GM12878 (cell line): ENCODE measurements around the gene CACHD1. TPM values are rescaled to one million over a fixed set of nuclear protein-coding genes. Genes with fewer than 3 reads are reported as not detected.

Experiments
- ATAC-seq: fragments of 200-7000 bp; cut with Tn5 transposase; 3 replicates; pipeline ENCODE4 v1.9.1; 2020; ENCODE audit warnings: mild to moderate bottlenecking, moderate library complexity
- BruUV-seq: library from RNA; stranded (reverse); fragments of 400-500 nt; replicated peaks from 2 replicates; lab custom pipeline; 2021; lab: Mats Ljungman, UMichigan
- CTCF ChIA-PET: fragments of 300-600 bp; sonication (Branson Sonifier 250); formaldehyde crosslinking; extraction: SDS; loops from one replicate; lab custom pipeline; 2021; ENCODE audit warnings: inconsistent platforms; lab: Yijun Ruan, JAX
- POLR2A ChIA-PET: fragments of 350-600 bp; formaldehyde crosslinking; extraction: SDS; loops from one replicate; lab custom pipeline; 2021; ENCODE audit warnings: inconsistent platforms; lab: Charles Lee
- RAD21 ChIA-PET: fragments of 300-600 bp; sonication (Branson Sonifier 250); formaldehyde crosslinking; loops from one replicate; lab custom pipeline; 2023; ENCODE audit warnings: antibody characterized with exemption; ENCODE audit not compliant: unreplicated experiment; lab: Charles Lee
- SMC1A ChIA-PET: fragments of 300-600 bp; sonication (Branson Sonifier 250); formaldehyde crosslinking; loops from one replicate; lab custom pipeline; 2023; ENCODE audit not compliant: unreplicated experiment, uncharacterized antibody; lab: Charles Lee
- DNase-seq: peaks from one replicate; pipeline ENCODE4 v3.0.0-alpha.2; 2011; ENCODE audit warnings: low read depth, low spot score
- FAIRE-seq: peaks from 3 replicates; lab custom pipeline; 2011; peaks lifted over from hg19 to GRCh38; lab: Jason Lieb, UNC
- H2AFZ ChIP-seq: 2 replicates; pipeline ENCODE4 v1.6.0; 2011; ENCODE audit warnings: low read depth, low read length, control low read depth; ENCODE audit not compliant: control insufficient read depth
- H3K27ac ChIP-seq: 2 replicates; pipeline ENCODE4 v1.5.1; 2011; ENCODE audit warnings: control low read depth; ENCODE audit not compliant: control insufficient read depth, insufficient read depth
- H3K27me3 ChIP-seq, 2 experiments: replicated peaks in 1 of 2; 2 replicates each; pipeline versions ENCODE4 v1.6.0 to v1.6.1; 2011; ENCODE audit warnings: low read length in 1 of 2; ENCODE audit not compliant: control insufficient read depth in 2 of 2, insufficient read depth in 2 of 2
- H3K36me3 ChIP-seq, 2 experiments: 2 replicates each; pipeline ENCODE4 v1.5.1; 2011; ENCODE audit warnings: low read length in 1 of 2; ENCODE audit not compliant: control insufficient read depth in 2 of 2, insufficient read depth in 2 of 2
- H3K4me1 ChIP-seq: 2 replicates; pipeline ENCODE4 v1.6.1; 2011; ENCODE audit warnings: mild to moderate bottlenecking, low read length, moderate library complexity, mixed read lengths; ENCODE audit not compliant: control insufficient read depth, insufficient read depth
- H3K4me2 ChIP-seq: 2 replicates; pipeline ENCODE4 v1.6.0; 2011; ENCODE audit warnings: control low read depth; ENCODE audit not compliant: control insufficient read depth, insufficient read depth
- H3K4me3 ChIP-seq: fragments of 200-600 bp; sonication (generic); 2 replicates; pipeline ENCODE4 v1.5.1; 2016
- H3K79me2 ChIP-seq: 2 replicates; pipeline ENCODE4 v1.6.0; 2011; ENCODE audit warnings: low read length; ENCODE audit not compliant: control insufficient read depth, insufficient read depth
- H3K9ac ChIP-seq: 2 replicates; pipeline ENCODE4 v1.8.0; 2011; ENCODE audit warnings: low read length, control low read depth, mixed read lengths; ENCODE audit not compliant: control insufficient read depth, insufficient read depth
- H3K9me3 ChIP-seq: replicated peaks from 3 replicates; pipeline ENCODE4 v1.5.1; 2011; ENCODE audit warnings: mild to moderate bottlenecking, low read length; ENCODE audit not compliant: control insufficient read depth, insufficient read depth
- H4K20me1 ChIP-seq: 2 replicates; pipeline ENCODE4 v1.6.0; 2011; ENCODE audit not compliant: control insufficient read depth, insufficient read depth
- BCL11A ChIP-seq: IDR thresholded peaks from 2 replicates; pipeline ENCODE4 v1.6.1; 2011; ENCODE audit warnings: low read depth, low read length
- CREB1 ChIP-seq: IDR thresholded peaks from 2 replicates; pipeline ENCODE4 v1.6.1; 2012; ENCODE audit warnings: low read depth, mild to moderate bottlenecking, inconsistent platforms
- HCFC1 ChIP-seq: fragments of 150-350 bp; IDR thresholded peaks from 2 replicates; pipeline ENCODE4 v1.6.1; 2014; ENCODE audit warnings: low read length
- JUND ChIP-seq: IDR thresholded peaks from 2 replicates; pipeline ENCODE4 v1.6.1; 2012; ENCODE audit warnings: low read depth, mild to moderate bottlenecking, low read length, improper control_type of control experiment, moderate library complexity
- KLF5 ChIP-seq: fragments of 450-650 bp; IDR thresholded peaks from 2 replicates; pipeline ENCODE4 v1.6.1; 2014; ENCODE audit warnings: mild to moderate bottlenecking; ENCODE audit not compliant: partially characterized antibody
- LARP7 ChIP-seq: fragments of 450-650 bp; IDR thresholded peaks from 2 replicates; pipeline ENCODE4 v1.6.1; 2017; ENCODE audit warnings: mild to moderate bottlenecking
- MYC ChIP-seq: IDR thresholded peaks from 2 replicates; pipeline ENCODE4 v1.6.1; 2011; ENCODE audit warnings: mild to moderate bottlenecking, low read length, moderate library complexity, inconsistent platforms; ENCODE audit not compliant: insufficient read depth, insufficient replicate concordance, insufficient read length, severe bottlenecking
- NFYA ChIP-seq: IDR thresholded peaks from 2 replicates; pipeline ENCODE4 v1.6.1; 2011; ENCODE audit warnings: low read depth, mild to moderate bottlenecking, low read length, improper control_type of control experiment, borderline replicate concordance
- NFYB ChIP-seq: IDR thresholded peaks from 2 replicates; pipeline ENCODE4 v1.6.1; 2011; ENCODE audit warnings: low read depth, mild to moderate bottlenecking, low read length, improper control_type of control experiment, moderate library complexity; ENCODE audit not compliant: insufficient read depth
- NR2C2 ChIP-seq: IDR thresholded peaks from 2 replicates; pipeline ENCODE4 v1.6.1; 2011; ENCODE audit warnings: borderline replicate concordance, low read depth; ENCODE audit not compliant: control insufficient read depth, insufficient read length
- POLR2AphosphoS5 ChIP-seq: IDR thresholded peaks from 2 replicates; pipeline ENCODE4 v1.6.1; 2011; ENCODE audit warnings: mild to moderate bottlenecking, low read length, inconsistent platforms
- YY1 ChIP-seq: IDR thresholded peaks from 2 replicates; pipeline ENCODE4 v1.6.1; 2011; ENCODE audit warnings: low read depth, mild to moderate bottlenecking, low read length
- WGBS: methylation state at CpG from one replicate; pipeline ENCODE4 v1.1.6; 2016; ENCODE audit warnings: low lambda C conversion rate; ENCODE audit not compliant: insufficient replicate concordance, insufficient coverage; ENCODE audit errors: missing lambda C conversion rate; 5-methylcytosine and 5-hydroxymethylcytosine counted together
- in situ Hi-C: fragments of 300-500 bp; cut with MboI; formaldehyde crosslinking; loops from 9 replicates; pipeline ENCODE4 v1.14.3; 2018; ENCODE audit warnings: mixed read lengths
- intact Hi-C: fragments of 100-400 bp; cut with micrococcal nuclease; formaldehyde crosslinking; loops from one replicate; pipeline ENCODE4 v1.14.2; 2022; ENCODE audit not compliant: unreplicated experiment
- polyA plus RNA-seq, 11 experiments: library from polyadenylated mRNA; depleted of rRNA in 4 of 11; unstranded in 6 of 11; stranded (reverse) in 5 of 11; fragments of >200 nt; fragmentation: Nextera tagmentation in 4 of 11; fragmentation: Illumina TruSeq in 1 of 11; extraction: Ambion mirVana in 4 of 11; extraction: Trizol in 1 of 11; gene quantifications; 1 replicate in 1 of 11; 2 replicates in 10 of 11; pipeline versions ENCODE4 v1.2.1 to v1.2.3, GENCODE V29; 2011 to 2016; ENCODE audit warnings: inconsistent platforms in 2 of 11, missing spikeins in 2 of 11, low read depth in 1 of 11
- total RNA-seq, 4 experiments: library from RNA; depleted of rRNA in 3 of 4; stranded (reverse); fragments of >200 nt in 3 of 4; fragmentation: Illumina TruSeq in 1 of 4; extraction: Trizol in 1 of 4; gene quantifications; 2 replicates each; pipeline versions ENCODE4 v1.2.1 to v1.2.3, GENCODE V29; 2013 to 2021
- TF ChIP-seq, protein P1 (sequence below): IDR thresholded peaks from 2 replicates; pipeline ENCODE4 v1.6.1; 2012; ENCODE audit warnings: mild to moderate bottlenecking, low read depth, low read length
- TF ChIP-seq, protein P2 (sequence below): IDR thresholded peaks from 2 replicates; pipeline ENCODE4 v1.6.1; 2012; ENCODE audit warnings: low read depth, low read length, improper control_type of control experiment

CACHD1 gene
- total and polyA plus RNA-seq, 10 of the 15 experiments (the other 5 are each of a cell fraction or from before 2014, with no cell fraction given), result 0.03 TPM; not detected in 9

DNA sequence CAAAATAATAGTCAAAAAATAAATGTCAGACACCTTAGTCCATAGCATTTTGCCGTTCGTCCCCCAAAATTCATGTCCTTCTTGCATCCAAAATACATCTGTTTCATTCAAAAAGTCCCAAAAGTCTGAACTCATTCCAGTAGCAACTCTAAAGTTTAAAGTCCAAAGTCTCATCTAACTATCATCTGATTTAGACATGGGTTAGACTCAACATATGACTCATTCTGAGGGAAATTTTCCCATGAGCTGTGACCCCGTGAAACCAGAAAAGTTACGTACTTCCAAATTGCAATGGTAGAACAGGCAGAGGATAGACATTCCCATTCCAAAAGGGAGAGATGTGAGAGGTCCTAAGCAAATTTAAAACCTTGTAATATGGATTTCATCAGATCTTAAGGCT is 48.6 kb upstream of the CACHD1 start:
- TF ChIP-seq BCL11A (no peak), NFYA (no peak), NR2C2 (no peak), LARP7 (no peak), YY1 (no peak), HCFC1 (no peak), JUND (no peak), KLF5 (no peak), CREB1 (no peak), POLR2AphosphoS5 (no peak), MYC (no peak), NFYB (no peak)
- TF ChIP-seq, protein P1, sequence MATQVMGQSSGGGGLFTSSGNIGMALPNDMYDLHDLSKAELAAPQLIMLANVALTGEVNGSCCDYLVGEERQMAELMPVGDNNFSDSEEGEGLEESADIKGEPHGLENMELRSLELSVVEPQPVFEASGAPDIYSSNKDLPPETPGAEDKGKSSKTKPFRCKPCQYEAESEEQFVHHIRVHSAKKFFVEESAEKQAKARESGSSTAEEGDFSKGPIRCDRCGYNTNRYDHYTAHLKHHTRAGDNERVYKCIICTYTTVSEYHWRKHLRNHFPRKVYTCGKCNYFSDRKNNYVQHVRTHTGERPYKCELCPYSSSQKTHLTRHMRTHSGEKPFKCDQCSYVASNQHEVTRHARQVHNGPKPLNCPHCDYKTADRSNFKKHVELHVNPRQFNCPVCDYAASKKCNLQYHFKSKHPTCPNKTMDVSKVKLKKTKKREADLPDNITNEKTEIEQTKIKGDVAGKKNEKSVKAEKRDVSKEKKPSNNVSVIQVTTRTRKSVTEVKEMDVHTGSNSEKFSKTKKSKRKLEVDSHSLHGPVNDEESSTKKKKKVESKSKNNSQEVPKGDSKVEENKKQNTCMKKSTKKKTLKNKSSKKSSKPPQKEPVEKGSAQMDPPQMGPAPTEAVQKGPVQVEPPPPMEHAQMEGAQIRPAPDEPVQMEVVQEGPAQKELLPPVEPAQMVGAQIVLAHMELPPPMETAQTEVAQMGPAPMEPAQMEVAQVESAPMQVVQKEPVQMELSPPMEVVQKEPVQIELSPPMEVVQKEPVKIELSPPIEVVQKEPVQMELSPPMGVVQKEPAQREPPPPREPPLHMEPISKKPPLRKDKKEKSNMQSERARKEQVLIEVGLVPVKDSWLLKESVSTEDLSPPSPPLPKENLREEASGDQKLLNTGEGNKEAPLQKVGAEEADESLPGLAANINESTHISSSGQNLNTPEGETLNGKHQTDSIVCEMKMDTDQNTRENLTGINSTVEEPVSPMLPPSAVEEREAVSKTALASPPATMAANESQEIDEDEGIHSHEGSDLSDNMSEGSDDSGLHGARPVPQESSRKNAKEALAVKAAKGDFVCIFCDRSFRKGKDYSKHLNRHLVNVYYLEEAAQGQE, result no peak
- TF ChIP-seq, protein P2, sequence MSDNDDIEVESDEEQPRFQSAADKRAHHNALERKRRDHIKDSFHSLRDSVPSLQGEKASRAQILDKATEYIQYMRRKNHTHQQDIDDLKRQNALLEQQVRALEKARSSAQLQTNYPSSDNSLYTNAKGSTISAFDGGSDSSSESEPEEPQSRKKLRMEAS, result no peak
- no peaks in the 10 kb centered on the region for H3K27me3 ChIP-seq
- ATAC-seq, result no peak
- no peaks in the 10 kb centered on the region for H3K79me2 ChIP-seq
- no peak overlapping the region for H3K27ac ChIP-seq
- H3K9me3 ChIP-seq, result no peaks in the 10 kb centered on the region
- RAD21 ChIA-PET, result no interaction called here
- no peak overlapping the region for H3K4me3 ChIP-seq
- no TSS peak for BruUV-seq
- SMC1A ChIA-PET, result no interaction called here
- in situ Hi-C loops (no loop called here), intact Hi-C loops (no loop called here)
- CTCF ChIA-PET, result no interaction called here
- WGBS, result 37% methylated on average over 4 of the region's 4 CpGs
- no peak overlapping the region for H2AFZ ChIP-seq
- H4K20me1 ChIP-seq, result no peaks in the 10 kb centered on the region
- POLR2A ChIA-PET, result no interaction called here
- H3K36me3 ChIP-seq, result no peaks in the 10 kb centered on the region
- no peak overlapping the region for H3K4me2 ChIP-seq
- FAIRE-seq, result no peak
- no peak overlapping the region for H3K9ac ChIP-seq
- no peak for DNase-seq
- no peaks in the 10 kb centered on the region for H3K4me1 ChIP-seq
